GM18511 (cell line): ENCODE measurements around the gene SIRT7.
A peak's percentile ranks its signal among the peaks of the same experiment; 100 is the strongest.

Experiments used
- ATAC-seq: cut with Tn5 transposase; IDR thresholded peaks from one replicate; pipeline ENCODE4 v1.9.1; 2021; ENCODE audit warnings: mild to moderate bottlenecking, moderate library complexity; ENCODE audit not compliant: unreplicated experiment

The SIRT7 gene

GRCh38 chr17:81917565-81918332 lies at the start of gene SIRT7:
SIRT7 (minus strand) TSS chr17:81918176; CDS start chr17:81918131, 45 bp downstream.
- peak; percentile 77 for ATAC-seq

- no peak for ATAC-seq
These were observed 49.2 kb upstream of the SIRT7 start for GRCh38 chr17:81967244-81967532.

GRCh38 chr17:81966343-81967243 lies 48.6 kb upstream of the SIRT7 start:
- no peak for ATAC-seq

GRCh38 chr17:81964081-81964849 lies 46.3 kb upstream of the SIRT7 start:
- ATAC-seq, result no peak

GRCh38 chr17:81962499-81963441 lies 44.8 kb upstream of the SIRT7 start:
- ATAC-seq, result no peak

GRCh38 chr17:81961521-81962498 lies 43.8 kb upstream of the SIRT7 start:
- no peak for ATAC-seq

GRCh38 chr17:81961087-81961511 lies 43.1 kb upstream of the SIRT7 start, which contains the start of gene NOTUM:
NOTUM (minus strand) TSS chr17:81961187; CDS start chr17:81960909, 278 bp downstream.
- ATAC-seq, result no peak

- no peak for ATAC-seq
These were observed 42.4 kb upstream of the SIRT7 start for GRCh38 chr17:81960130-81960958.

GRCh38 chr17:81959362-81960129 lies 41.6 kb upstream of the SIRT7 start:
- ATAC-seq, result no peak

GRCh38 chr17:81958633-81959342 lies 40.8 kb upstream of the SIRT7 start:
- ATAC-seq, result no peak

- ATAC-seq, result no peak
These were observed 39.9 kb upstream of the SIRT7 start for GRCh38 chr17:81957691-81958432.

GRCh38 chr17:81956607-81957589 lies 38.9 kb upstream of the SIRT7 start:
- ATAC-seq, result no peak

- ATAC-seq, result no peak
These were observed 38.0 kb upstream of the SIRT7 start for GRCh38 chr17:81955756-81956544.
